HepG2 (cell line): ENCODE results near the gene ZNF48. TPM values are rescaled to one million over a fixed set of nuclear protein-coding genes. Genes with fewer than 3 reads are reported as not detected.

Experiments
- ATAD3A ChIP-seq: sonication (generic); formaldehyde crosslinking; IDR thresholded peaks from 2 replicates; pipeline ENCODE4 v1.4.0; 2020; ENCODE audit warnings: missing genetic modification reagents
- CAMTA2 ChIP-seq: sonication (generic); formaldehyde crosslinking; IDR thresholded peaks from 2 replicates; pipeline ENCODE4 v1.4.0; 2020; ENCODE audit warnings: mild to moderate bottlenecking, missing genetic modification reagents, borderline replicate concordance
- DNMT1 ChIP-seq: sonication (generic); formaldehyde crosslinking; IDR thresholded peaks from 2 replicates; pipeline ENCODE4 v1.5.1; 2020; ENCODE audit warnings: mild to moderate bottlenecking, missing genetic modification reagents
- HOXA3 ChIP-seq: sonication (generic); formaldehyde crosslinking; IDR thresholded peaks from 2 replicates; pipeline ENCODE4 v1.5.0; 2020; ENCODE audit warnings: missing genetic modification reagents
- KDM3A ChIP-seq: IDR thresholded peaks from 2 replicates; pipeline ENCODE4 v1.6.1; 2018; ENCODE audit warnings: low read depth, missing compliant biosample characterization
- MAF1 ChIP-seq: sonication (generic); formaldehyde crosslinking; IDR thresholded peaks from 2 replicates; pipeline ENCODE4 v1.5.0; 2020; ENCODE audit warnings: missing genetic modification reagents, borderline replicate concordance
- MED8 ChIP-seq: sonication (generic); formaldehyde crosslinking; IDR thresholded peaks from 2 replicates; pipeline ENCODE4 v1.8.1; 2023; ENCODE audit warnings: mild to moderate bottlenecking, missing genetic modification reagents; ENCODE audit not compliant: insufficient replicate concordance
- RBM22 ChIP-seq: fragments of 200-400 bp; formaldehyde crosslinking; optimal IDR thresholded peaks from 2 replicates; pipeline ENCODE3; 2017; ENCODE audit warnings: mild to moderate bottlenecking, low read length, moderate library complexity
- REPIN1 ChIP-seq: sonication (generic); formaldehyde crosslinking; IDR thresholded peaks from 2 replicates; pipeline ENCODE4 v1.8.0; 2022; ENCODE audit warnings: missing genetic modification reagents, low read depth, mild to moderate bottlenecking, borderline replicate concordance
- ZKSCAN8 ChIP-seq: IDR thresholded peaks from 2 replicates; pipeline ENCODE4 v1.6.1; 2016; ENCODE audit warnings: borderline replicate concordance, missing genetic modification reagents, missing compliant biosample characterization
- ZNF138 ChIP-seq: sonication (generic); formaldehyde crosslinking; IDR thresholded peaks from 2 replicates; pipeline ENCODE4 v1.5.0; 2020; ENCODE audit warnings: mild to moderate bottlenecking, low read depth, missing genetic modification reagents
- ZNF451 ChIP-seq: sonication (generic); formaldehyde crosslinking; IDR thresholded peaks from 2 replicates; pipeline ENCODE4 v1.5.0; 2020; ENCODE audit warnings: mild to moderate bottlenecking, missing genetic modification reagents
- ZNF615 ChIP-seq: sonication (generic); formaldehyde crosslinking; IDR thresholded peaks from 2 replicates; pipeline ENCODE4 v1.5.0; 2020; ENCODE audit warnings: mild to moderate bottlenecking, missing genetic modification reagents, borderline replicate concordance
- ZNF772 ChIP-seq: sonication (generic); formaldehyde crosslinking; IDR thresholded peaks from 2 replicates; pipeline ENCODE4 v1.5.0; 2020; ENCODE audit warnings: mild to moderate bottlenecking, missing genetic modification reagents
- polyA plus RNA-seq, 8 experiments: library from polyadenylated mRNA; depleted of rRNA in 3 of 8; stranded (reverse) in 7 of 8; unstranded in 1 of 8; fragments of >200 nt; fragmentation: Illumina TruSeq in 4 of 8; extraction: Trizol in 4 of 8; gene quantifications; 2 replicates each; pipeline versions ENCODE4 v1.2.1 to v1.2.3, GENCODE V29; 2011 to 2016; ENCODE audit warnings: low read depth in 4 of 8, missing spikeins in 1 of 8, mixed read lengths in 1 of 8; ENCODE audit not compliant: insufficient read depth in 1 of 8
- total RNA-seq, 5 experiments: library from RNA; depleted of rRNA; stranded (reverse); fragments of >200 nt; fragmentation: Illumina TruSeq; extraction: Trizol; gene quantifications; 2 replicates each; pipeline ENCODE4 v1.2.3, GENCODE V29; 2016; ENCODE audit warnings: low read depth in 1 of 5
- TF ChIP-seq, protein P1 (sequence below): sonication (generic); formaldehyde crosslinking; conservative IDR thresholded peaks from 2 replicates; pipeline ENCODE4 v1.4.0; 2020; ENCODE audit warnings: missing genetic modification reagents
- TF ChIP-seq, protein P2 (sequence below): fragments of 450-650 bp; IDR thresholded peaks from 2 replicates; pipeline ENCODE4 v1.6.1; 2016
- TF ChIP-seq, protein P3 (sequence below): sonication (generic); formaldehyde crosslinking; IDR thresholded peaks from 2 replicates; pipeline ENCODE4 v1.4.0; 2020; ENCODE audit warnings: mild to moderate bottlenecking, missing genetic modification reagents
- TF ChIP-seq, protein P4 (sequence below): sonication (generic); formaldehyde crosslinking; IDR thresholded peaks from 2 replicates; pipeline ENCODE4 v1.5.0; 2020; ENCODE audit warnings: missing genetic modification reagents, mild to moderate bottlenecking, borderline replicate concordance
- TF ChIP-seq, protein P5 (sequence below): IDR thresholded peaks from 2 replicates; pipeline ENCODE4 v1.6.1; 2016; ENCODE audit warnings: missing biosample characterization, missing genetic modification reagents, low read depth
- TF ChIP-seq, protein P6 (sequence below): IDR thresholded peaks from 2 replicates; pipeline ENCODE4 v1.6.1; 2016; ENCODE audit warnings: mild to moderate bottlenecking

Gene ZNF48
- total and polyA plus RNA-seq, 2 of the 13 experiments (the other 11 are each of a cell fraction or from before 2014, with no cell fraction given): 9.9 to 12.3 TPM

DNA sequence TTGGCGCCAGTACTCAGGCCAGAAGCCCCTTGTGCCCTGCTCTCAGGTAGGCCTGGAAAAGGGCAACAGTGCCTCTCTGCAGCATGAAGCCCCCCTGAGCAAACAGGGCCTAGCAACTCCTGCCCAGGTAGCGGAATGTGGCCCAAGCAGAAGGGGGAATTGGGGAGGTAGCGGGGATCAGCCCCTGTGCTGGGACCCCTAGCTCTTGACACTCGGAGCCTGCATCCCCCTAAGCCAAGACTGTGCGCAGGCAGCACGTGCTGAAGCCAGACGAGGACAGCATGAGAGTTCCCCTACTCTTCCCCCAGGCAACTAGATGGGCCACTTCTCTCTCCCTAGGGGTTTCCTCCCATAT, 39.3 kb upstream of the ZNF48 start (continued):
- TF ChIP-seq, protein P1, sequence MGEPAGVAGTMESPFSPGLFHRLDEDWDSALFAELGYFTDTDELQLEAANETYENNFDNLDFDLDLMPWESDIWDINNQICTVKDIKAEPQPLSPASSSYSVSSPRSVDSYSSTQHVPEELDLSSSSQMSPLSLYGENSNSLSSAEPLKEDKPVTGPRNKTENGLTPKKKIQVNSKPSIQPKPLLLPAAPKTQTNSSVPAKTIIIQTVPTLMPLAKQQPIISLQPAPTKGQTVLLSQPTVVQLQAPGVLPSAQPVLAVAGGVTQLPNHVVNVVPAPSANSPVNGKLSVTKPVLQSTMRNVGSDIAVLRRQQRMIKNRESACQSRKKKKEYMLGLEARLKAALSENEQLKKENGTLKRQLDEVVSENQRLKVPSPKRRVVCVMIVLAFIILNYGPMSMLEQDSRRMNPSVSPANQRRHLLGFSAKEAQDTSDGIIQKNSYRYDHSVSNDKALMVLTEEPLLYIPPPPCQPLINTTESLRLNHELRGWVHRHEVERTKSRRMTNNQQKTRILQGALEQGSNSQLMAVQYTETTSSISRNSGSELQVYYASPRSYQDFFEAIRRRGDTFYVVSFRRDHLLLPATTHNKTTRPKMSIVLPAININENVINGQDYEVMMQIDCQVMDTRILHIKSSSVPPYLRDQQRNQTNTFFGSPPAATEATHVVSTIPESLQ (CRISPR knock-in tag): no peak
- TF ChIP-seq, protein P2, sequence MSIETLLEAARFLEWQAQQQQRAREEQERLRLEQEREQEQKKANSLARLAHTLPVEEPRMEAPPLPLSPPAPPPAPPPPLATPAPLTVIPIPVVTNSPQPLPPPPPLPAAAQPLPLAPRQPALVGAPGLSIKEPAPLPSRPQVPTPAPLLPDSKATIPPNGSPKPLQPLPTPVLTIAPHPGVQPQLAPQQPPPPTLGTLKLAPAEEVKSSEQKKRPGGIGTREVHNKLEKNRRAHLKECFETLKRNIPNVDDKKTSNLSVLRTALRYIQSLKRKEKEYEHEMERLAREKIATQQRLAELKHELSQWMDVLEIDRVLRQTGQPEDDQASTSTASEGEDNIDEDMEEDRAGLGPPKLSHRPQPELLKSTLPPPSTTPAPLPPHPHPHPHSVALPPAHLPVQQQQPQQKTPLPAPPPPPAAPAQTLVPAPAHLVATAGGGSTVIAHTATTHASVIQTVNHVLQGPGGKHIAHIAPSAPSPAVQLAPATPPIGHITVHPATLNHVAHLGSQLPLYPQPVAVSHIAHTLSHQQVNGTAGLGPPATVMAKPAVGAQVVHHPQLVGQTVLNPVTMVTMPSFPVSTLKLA: no peak
- TF ChIP-seq ZNF772 (CRISPR knock-in tag) (no peak), ZKSCAN8 (no peak), ZNF138 (CRISPR knock-in tag) (0 out of 2 replicates have a peak, but pooled peaks have one; percentile 4), ZNF615 (CRISPR knock-in tag) (no peak), CAMTA2 (CRISPR knock-in tag) (no peak), KDM3A (CRISPR knock-in tag) (no peak), ZNF451 (CRISPR knock-in tag) (peak; percentile 77), RBM22 (peak; percentile 10), DNMT1 (CRISPR knock-in tag) (no peak; the same call in 1 of the 2 replicates), ATAD3A (CRISPR knock-in tag) (no peak), MED8 (CRISPR knock-in tag) (no peak), MAF1 (no peak), HOXA3 (CRISPR knock-in tag) (no peak), REPIN1 (CRISPR knock-in tag) (no peak)
- TF ChIP-seq, protein P3, sequence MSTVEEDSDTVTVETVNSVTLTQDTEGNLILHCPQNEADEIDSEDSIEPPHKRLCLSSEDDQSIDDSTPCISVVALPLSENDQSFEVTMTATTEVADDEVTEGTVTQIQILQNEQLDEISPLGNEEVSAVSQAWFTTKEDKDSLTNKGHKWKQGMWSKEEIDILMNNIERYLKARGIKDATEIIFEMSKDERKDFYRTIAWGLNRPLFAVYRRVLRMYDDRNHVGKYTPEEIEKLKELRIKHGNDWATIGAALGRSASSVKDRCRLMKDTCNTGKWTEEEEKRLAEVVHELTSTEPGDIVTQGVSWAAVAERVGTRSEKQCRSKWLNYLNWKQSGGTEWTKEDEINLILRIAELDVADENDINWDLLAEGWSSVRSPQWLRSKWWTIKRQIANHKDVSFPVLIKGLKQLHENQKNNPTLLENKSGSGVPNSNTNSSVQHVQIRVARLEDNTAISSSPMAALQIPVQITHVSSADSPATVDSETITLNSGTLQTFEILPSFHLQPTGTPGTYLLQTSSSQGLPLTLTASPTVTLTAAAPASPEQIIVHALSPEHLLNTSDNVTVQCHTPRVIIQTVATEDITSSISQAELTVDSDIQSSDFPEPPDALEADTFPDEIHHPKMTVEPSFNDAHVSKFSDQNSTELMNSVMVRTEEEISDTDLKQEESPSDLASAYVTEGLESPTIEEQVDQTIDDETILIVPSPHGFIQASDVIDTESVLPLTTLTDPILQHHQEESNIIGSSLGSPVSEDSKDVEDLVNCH (CRISPR knock-in tag): no peak
- TF ChIP-seq, protein P4, sequence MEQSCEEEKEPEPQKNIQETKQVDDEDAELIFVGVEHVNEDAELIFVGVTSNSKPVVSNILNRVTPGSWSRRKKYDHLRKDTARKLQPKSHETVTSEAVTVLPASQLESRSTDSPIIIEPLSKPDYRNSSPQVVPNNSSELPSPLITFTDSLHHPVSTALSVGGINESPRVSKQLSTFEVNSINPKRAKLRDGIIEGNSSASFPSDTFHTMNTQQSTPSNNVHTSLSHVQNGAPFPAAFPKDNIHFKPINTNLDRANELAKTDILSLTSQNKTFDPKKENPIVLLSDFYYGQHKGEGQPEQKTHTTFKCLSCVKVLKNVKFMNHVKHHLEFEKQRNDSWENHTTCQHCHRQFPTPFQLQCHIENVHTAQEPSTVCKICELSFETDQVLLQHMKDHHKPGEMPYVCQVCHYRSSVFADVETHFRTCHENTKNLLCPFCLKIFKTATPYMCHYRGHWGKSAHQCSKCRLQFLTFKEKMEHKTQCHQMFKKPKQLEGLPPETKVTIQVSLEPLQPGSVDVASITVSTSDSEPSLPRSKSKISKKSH: no peak
- TF ChIP-seq, protein P5, sequence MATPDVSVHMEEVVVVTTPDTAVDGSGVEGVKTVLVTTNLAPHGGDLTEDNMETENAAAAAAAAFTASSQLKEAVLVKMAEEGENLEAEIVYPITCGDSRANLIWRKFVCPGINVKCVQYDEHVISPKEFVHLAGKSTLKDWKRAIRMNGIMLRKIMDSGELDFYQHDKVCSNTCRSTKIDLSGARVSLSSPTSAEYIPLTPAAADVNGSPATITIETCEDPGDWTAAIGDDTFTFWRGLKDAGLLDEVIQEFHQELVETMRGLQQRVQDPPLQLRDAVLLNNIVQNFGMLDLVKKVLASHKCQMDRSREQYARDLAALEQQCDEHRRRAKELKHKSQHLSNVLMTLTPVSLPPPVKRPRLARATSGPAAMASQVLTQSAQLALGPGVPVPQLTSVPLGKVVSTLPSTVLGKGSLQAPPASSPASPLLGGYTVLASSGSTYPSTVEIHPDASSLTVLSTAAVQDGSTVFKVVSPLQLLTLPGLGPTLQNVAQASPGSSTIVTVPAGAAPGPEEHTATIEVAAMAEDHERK: no peak
- TF ChIP-seq, protein P6, sequence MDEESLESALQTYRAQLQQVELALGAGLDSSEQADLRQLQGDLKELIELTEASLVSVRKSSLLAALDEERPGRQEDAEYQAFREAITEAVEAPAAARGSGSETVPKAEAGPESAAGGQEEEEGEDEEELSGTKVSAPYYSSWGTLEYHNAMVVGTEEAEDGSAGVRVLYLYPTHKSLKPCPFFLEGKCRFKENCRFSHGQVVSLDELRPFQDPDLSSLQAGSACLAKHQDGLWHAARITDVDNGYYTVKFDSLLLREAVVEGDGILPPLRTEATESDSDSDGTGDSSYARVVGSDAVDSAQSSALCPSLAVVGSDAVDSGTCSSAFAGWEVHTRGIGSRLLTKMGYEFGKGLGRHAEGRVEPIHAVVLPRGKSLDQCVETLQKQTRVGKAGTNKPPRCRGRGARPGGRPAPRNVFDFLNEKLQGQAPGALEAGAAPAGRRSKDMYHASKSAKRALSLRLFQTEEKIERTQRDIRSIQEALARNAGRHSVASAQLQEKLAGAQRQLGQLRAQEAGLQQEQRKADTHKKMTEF (CRISPR knock-in tag): no peak
